OCI-LY3 (cell line): ENCODE measurements around the gene POMT2.

Experiments used
- CTCF ChIP-seq: fragments of 200-600, 300-600 bp; sonication (generic); IDR thresholded peaks from 2 replicates; pipeline ENCODE4 v1.5.1; 2014; ENCODE audit warnings: antibody characterized with exemption, low read length, low read depth
- EZH2phosphoT487 ChIP-seq: fragments of 200-600 bp; shearing (Covaris generic); IDR thresholded peaks from 2 replicates; pipeline ENCODE4 v1.6.1; 2018; ENCODE audit warnings: antibody characterized with exemption, mixed run types, low read depth

- TF ChIP-seq CTCF (no peak), EZH2phosphoT487 (no peak)
Measured at GRCh38 chr14:77245820-77246219, 74.9 kb downstream of the POMT2 start.
